Measurements from ENCODE around the gene PSMD11. TPM values are rescaled to one million over a fixed set of nuclear protein-coding genes. Genes with fewer than 3 reads are reported as not detected.

Gene PSMD11
- 88.9 and 152 TPM in 2 replicates for total RNA-seq

GRCh38 chr17:32444301-32445073 is at the start of gene PSMD11:
TSS of gene PSMD11 (plus strand) at chr17:32444510. CDS start at chr17:32444524, 14 bp downstream.

GRCh38 chr17:32486701-32487472 is 42.6 kb downstream of the PSMD11 start, which contains the start of gene CDK5R1:
TSS of gene CDK5R1 (plus strand) at chr17:32486993. CDS start at chr17:32487621, 628 bp downstream.

Other genes starting within 250 kb of the PSMD11 start
- under 0.01 and 0.22 TPM in 2 replicates for gene RHBDL3, start 178.7 kb upstream of the PSMD11 start, total RNA-seq
- gene C17orf75, start 102.3 kb upstream of the PSMD11 start, total RNA-seq: 20.9 and 21.9 TPM in 2 replicates
- 103 and 135 TPM in 2 replicates for gene ZNF207, start 94.4 kb upstream of the PSMD11 start, total RNA-seq
- gene CDK5R1, start 42.5 kb downstream of the PSMD11 start, total RNA-seq: 1.00 and 1.1 TPM in 2 replicates

All from uterine smooth muscle cell (primary cell).